HepG2 (cell line): Measurements from ENCODE around the gene TMEM247.

Experiments used
- IKZF5 ChIP-seq: IDR thresholded peaks from 2 replicates; pipeline ENCODE4 v1.6.1; 2018; ENCODE audit warnings: missing genetic modification reagents, mild to moderate bottlenecking, missing compliant biosample characterization
- POLR2A ChIP-seq, 2 experiments: IDR thresholded peaks; 2 replicates each; pipeline ENCODE4 v1.6.1; 2011; ENCODE audit warnings: low read depth in 2 of 2, low read length in 2 of 2, mild to moderate bottlenecking in 1 of 2, moderate library complexity in 1 of 2; ENCODE audit not compliant: insufficient read depth in 1 of 2
- TF ChIP-seq, protein P1 (sequence below): sonication (generic); formaldehyde crosslinking; IDR thresholded peaks from 2 replicates; pipeline ENCODE4 v1.5.0; 2020; ENCODE audit warnings: mild to moderate bottlenecking, missing genetic modification reagents, moderate library complexity

DNA sequence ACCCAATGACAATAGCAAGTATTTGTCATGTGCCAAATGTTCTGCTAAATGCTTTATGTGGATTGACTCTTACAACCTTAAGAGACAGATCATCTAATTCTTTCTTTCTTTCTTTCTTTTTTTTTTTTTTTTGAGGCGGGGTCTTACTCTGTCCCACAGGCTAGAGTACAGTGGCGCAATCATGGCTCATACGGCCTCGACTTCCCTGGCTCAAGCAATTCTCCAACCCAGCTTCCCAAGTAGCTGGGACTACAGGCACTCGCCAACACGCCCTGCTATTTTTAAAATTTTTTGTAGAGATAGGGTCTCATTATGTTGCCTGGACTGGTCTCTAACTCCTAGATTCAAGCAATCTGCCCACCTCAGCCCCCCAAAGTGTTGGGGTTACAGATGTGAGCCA lies 21.4 kb downstream of the TMEM247 start:
- TF ChIP-seq, protein P1, sequence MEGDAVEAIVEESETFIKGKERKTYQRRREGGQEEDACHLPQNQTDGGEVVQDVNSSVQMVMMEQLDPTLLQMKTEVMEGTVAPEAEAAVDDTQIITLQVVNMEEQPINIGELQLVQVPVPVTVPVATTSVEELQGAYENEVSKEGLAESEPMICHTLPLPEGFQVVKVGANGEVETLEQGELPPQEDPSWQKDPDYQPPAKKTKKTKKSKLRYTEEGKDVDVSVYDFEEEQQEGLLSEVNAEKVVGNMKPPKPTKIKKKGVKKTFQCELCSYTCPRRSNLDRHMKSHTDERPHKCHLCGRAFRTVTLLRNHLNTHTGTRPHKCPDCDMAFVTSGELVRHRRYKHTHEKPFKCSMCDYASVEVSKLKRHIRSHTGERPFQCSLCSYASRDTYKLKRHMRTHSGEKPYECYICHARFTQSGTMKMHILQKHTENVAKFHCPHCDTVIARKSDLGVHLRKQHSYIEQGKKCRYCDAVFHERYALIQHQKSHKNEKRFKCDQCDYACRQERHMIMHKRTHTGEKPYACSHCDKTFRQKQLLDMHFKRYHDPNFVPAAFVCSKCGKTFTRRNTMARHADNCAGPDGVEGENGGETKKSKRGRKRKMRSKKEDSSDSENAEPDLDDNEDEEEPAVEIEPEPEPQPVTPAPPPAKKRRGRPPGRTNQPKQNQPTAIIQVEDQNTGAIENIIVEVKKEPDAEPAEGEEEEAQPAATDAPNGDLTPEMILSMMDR = no peak
- TF ChIP-seq POLR2A (IDR thresholded peaks at IDR 0.05; ENCODE audit: insufficient read depth in 1 of 2, low read depth in 2 of 2, low read length in 2 of 2) = no peak
- no peak for TF ChIP-seq IKZF5 (CRISPR knock-in tag)
